Measurements from ENCODE around the gene NUP210L.
"Not testable (repeated sequence)": the region's sequence is repeated elsewhere in the genome, so short reads cannot be mapped to it uniquely, and the experiment has no call there.

The NUP210L gene

DNA sequence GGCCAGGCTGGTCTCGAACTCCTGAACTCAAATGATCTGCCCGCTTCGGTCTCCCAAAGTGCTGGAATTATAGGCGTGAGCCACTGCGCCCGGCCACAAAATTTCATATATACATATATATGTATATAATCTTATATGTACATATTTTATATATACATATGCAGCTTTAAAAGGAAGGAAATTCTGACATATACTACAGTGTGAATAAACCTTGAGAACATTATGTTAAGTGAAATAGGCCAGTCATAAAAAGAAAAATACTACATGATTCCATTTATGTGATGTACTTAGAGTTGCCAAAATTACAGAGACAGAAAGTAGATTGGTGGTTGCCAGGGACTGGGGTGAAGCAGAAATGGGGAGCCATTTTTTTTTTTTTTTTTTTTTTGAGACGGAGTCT, 63.2 kb downstream of the NUP210L start:
- Histone ChIP-seq H3K27ac (ENCODE audit: insufficient read depth in 1 of 2, low read depth in 1 of 2, low read length in 2 of 2, poor library complexity in 1 of 2, severe bottlenecking in 2 of 2) (no peak overlapping the region), H3K4me1 (ENCODE audit: control extremely low read depth in 1 of 4, control insufficient read depth in 4 of 4, insufficient read depth in 4 of 4, low read length in 3 of 4) (no peaks in the 10 kb centered on the region), H3K9me3 (ENCODE audit: control extremely low read depth in 1 of 5, control insufficient read depth in 4 of 5, insufficient read depth in 2 of 5, low read depth in 1 of 5, low read length in 4 of 5) (no peaks in the 10 kb centered on the region), H3K36me3 (ENCODE audit: control insufficient read depth in 4 of 4, insufficient read depth in 4 of 4, low read length in 3 of 4) (no peaks in the 10 kb centered on the region), H3K4me3 (ENCODE audit: control insufficient read depth in 1 of 7, extremely low read depth in 1 of 7, insufficient read depth in 4 of 7, low read depth in 2 of 7, low read length in 6 of 7) (no peak overlapping the region), H3K27me3 (replicated peaks in 2 of 5; ENCODE audit: control insufficient read depth in 4 of 5, insufficient read depth in 5 of 5, low read length in 4 of 5) (no peaks in the 10 kb centered on the region)
- POLR2A ChIA-PET = no interaction called here
- no peak for DNase-seq
- CTCF ChIA-PET = interaction anchor here (0.6 kb wide), 1 partner anchor 30 kb away, joined by 3 read pairs; no protein-coding TSS in a partner anchor
- WGBS (ENCODE audit: insufficient coverage) = no CpG with 5 or more reads among the region's 7 CpGs

DNA sequence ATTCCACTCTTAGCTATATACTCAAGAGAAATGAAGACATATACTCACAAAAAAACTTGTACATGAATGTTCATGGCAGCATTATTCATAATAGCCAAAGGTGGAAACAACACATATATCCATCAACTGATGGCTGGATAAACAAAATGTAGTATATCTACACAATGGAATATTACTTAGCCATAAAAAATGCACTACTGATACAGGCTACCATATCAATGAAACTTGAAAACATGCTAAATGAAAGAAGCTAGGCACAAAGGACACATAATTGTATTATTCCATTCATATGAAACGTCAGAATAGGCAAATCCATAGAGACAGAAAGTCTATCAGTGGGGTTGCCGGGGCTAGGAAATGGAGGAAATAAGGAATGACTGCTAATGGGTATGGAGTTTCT, 67.3 kb downstream of the NUP210L start:
- peaks cover 0 to 3% (median 0%) of the 10 kb centered on the region in 5 experiments for H3K9me3 ChIP-seq (ENCODE audit: control extremely low read depth in 1 of 5, control insufficient read depth in 4 of 5, insufficient read depth in 2 of 5, low read depth in 1 of 5, low read length in 4 of 5)
- no peaks in the 10 kb centered on the region for H3K36me3 ChIP-seq (ENCODE audit: control insufficient read depth in 4 of 4, insufficient read depth in 4 of 4, low read length in 3 of 4)
- H3K27me3 ChIP-seq (replicated peaks in 2 of 5; ENCODE audit: control insufficient read depth in 4 of 5, insufficient read depth in 5 of 5, low read length in 4 of 5) = no peaks in the 10 kb centered on the region
- ChIA-PET POLR2A (interaction anchor here (0.6 kb wide), 1 partner anchor 229 kb away, joined by 6 read pairs; no protein-coding TSS in a partner anchor), CTCF (no interaction called here)
- no peak for DNase-seq
- H3K4me3 ChIP-seq (ENCODE audit: control insufficient read depth in 1 of 7, extremely low read depth in 1 of 7, insufficient read depth in 4 of 7, low read depth in 2 of 7, low read length in 6 of 7) = no peak overlapping the region
- H3K4me1 ChIP-seq (ENCODE audit: control extremely low read depth in 1 of 4, control insufficient read depth in 4 of 4, insufficient read depth in 4 of 4, low read length in 3 of 4) = no peaks in the 10 kb centered on the region
- WGBS (ENCODE audit: insufficient coverage) = 100% methylated on average over 1 of the region's 2 CpGs
- H3K27ac ChIP-seq (ENCODE audit: insufficient read depth in 1 of 2, low read depth in 1 of 2, low read length in 2 of 2, poor library complexity in 1 of 2, severe bottlenecking in 2 of 2) = no peak overlapping the region

GRCh38 chr1:154083057-154083456, 71.8 kb downstream of the NUP210L start:
- WGBS (ENCODE audit: insufficient coverage) = 65% methylated on average over 5 of the region's 6 CpGs
- H3K27ac ChIP-seq (ENCODE audit: insufficient read depth in 1 of 2, low read depth in 1 of 2, low read length in 2 of 2, poor library complexity in 1 of 2, severe bottlenecking in 2 of 2) = not testable (repeated sequence)

GRCh38 chr1:154081386-154082126, 73.3 kb downstream of the NUP210L start:
- H3K4me3 ChIP-seq (ENCODE audit: control insufficient read depth in 1 of 7, extremely low read depth in 1 of 7, insufficient read depth in 4 of 7, low read depth in 2 of 7, low read length in 6 of 7) = no peak overlapping the region
- no peak overlapping the region for H3K27ac ChIP-seq (ENCODE audit: insufficient read depth in 1 of 2, low read depth in 1 of 2, low read length in 2 of 2, poor library complexity in 1 of 2, severe bottlenecking in 2 of 2)
- POLR2A ChIA-PET = interaction anchor here (0.5 kb wide), 1 partner anchor 57 kb away, joined by 4 read pairs; no protein-coding TSS in a partner anchor
- no peak for DNase-seq
- H3K9me3 ChIP-seq (ENCODE audit: control extremely low read depth in 1 of 5, control insufficient read depth in 4 of 5, insufficient read depth in 2 of 5, low read depth in 1 of 5, low read length in 4 of 5) = peaks cover 0 to 9% (median 0%) of the 10 kb centered on the region in 5 experiments
- 97% methylated on average over 5 of the region's 6 CpGs for WGBS (ENCODE audit: insufficient coverage)
- CTCF ChIA-PET = interaction anchor here (0.6 kb wide), 2 partner anchors 486 to 1029 kb away, joined by 3 read pairs; no protein-coding TSS in a partner anchor
- H3K36me3 ChIP-seq (ENCODE audit: control insufficient read depth in 4 of 4, insufficient read depth in 4 of 4, low read length in 3 of 4) = no peaks in the 10 kb centered on the region
- no peaks in the 10 kb centered on the region for H3K27me3 ChIP-seq (replicated peaks in 2 of 5; ENCODE audit: control insufficient read depth in 4 of 5, insufficient read depth in 5 of 5, low read length in 4 of 5)
- H3K4me1 ChIP-seq (ENCODE audit: control extremely low read depth in 1 of 4, control insufficient read depth in 4 of 4, insufficient read depth in 4 of 4, low read length in 3 of 4) = no peaks in the 10 kb centered on the region

More at GRCh38 chr1:154083057-154083456, 71.8 kb downstream of the NUP210L start:
- H3K4me3 ChIP-seq (ENCODE audit: control insufficient read depth in 1 of 7, extremely low read depth in 1 of 7, insufficient read depth in 4 of 7, low read depth in 2 of 7, low read length in 6 of 7); POLR2A ChIA-PET; H3K4me1 ChIP-seq (ENCODE audit: control extremely low read depth in 1 of 4, control insufficient read depth in 4 of 4, insufficient read depth in 4 of 4, low read length in 3 of 4); DNase-seq; H3K9me3 ChIP-seq (ENCODE audit: control extremely low read depth in 1 of 5, control insufficient read depth in 4 of 5, insufficient read depth in 2 of 5, low read depth in 1 of 5, low read length in 4 of 5); H3K36me3 ChIP-seq (ENCODE audit: control insufficient read depth in 4 of 4, insufficient read depth in 4 of 4, low read length in 3 of 4); H3K27me3 ChIP-seq (replicated peaks in 2 of 5; ENCODE audit: control insufficient read depth in 4 of 5, insufficient read depth in 5 of 5, low read length in 4 of 5): not testable (repeated sequence)
- CTCF ChIA-PET = interaction anchor here (1.0 kb wide), 1 partner anchor 16 kb away, joined by 3 read pairs; no protein-coding TSS in a partner anchor

DNA sequence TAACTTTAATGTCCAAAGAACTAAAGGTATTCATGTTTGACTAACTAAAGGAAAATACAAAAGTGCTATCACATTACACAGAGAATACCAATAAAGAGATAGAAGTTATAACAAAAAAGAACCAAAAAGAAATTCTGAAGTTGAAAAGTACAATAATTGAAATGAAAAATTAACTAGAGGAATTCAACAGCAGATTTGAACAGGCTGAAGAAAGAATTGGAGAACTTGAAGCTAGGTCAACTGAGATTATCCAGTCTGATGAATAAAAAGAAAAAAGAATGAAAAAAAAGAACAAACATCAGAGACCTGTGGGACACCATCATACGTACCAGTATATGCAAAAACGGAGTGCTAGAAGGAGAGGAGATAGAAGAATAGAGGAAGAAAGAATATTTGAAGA, 78.5 kb downstream of the NUP210L start:
- Histone ChIP-seq H3K9me3 (ENCODE audit: control extremely low read depth in 1 of 5, control insufficient read depth in 4 of 5, insufficient read depth in 2 of 5, low read depth in 1 of 5, low read length in 4 of 5) (peaks cover 0 to 15% (median 2%) of the 10 kb centered on the region in 5 experiments), H3K4me1 (ENCODE audit: control extremely low read depth in 1 of 4, control insufficient read depth in 4 of 4, insufficient read depth in 4 of 4, low read length in 3 of 4) (no peaks in the 10 kb centered on the region), H3K36me3 (ENCODE audit: control insufficient read depth in 4 of 4, insufficient read depth in 4 of 4, low read length in 3 of 4) (no peaks in the 10 kb centered on the region), H3K27me3 (replicated peaks in 2 of 5; ENCODE audit: control insufficient read depth in 4 of 5, insufficient read depth in 5 of 5, low read length in 4 of 5) (no peaks in the 10 kb centered on the region), H3K4me3 (ENCODE audit: control insufficient read depth in 1 of 7, extremely low read depth in 1 of 7, insufficient read depth in 4 of 7, low read depth in 2 of 7, low read length in 6 of 7) (no peak overlapping the region), H3K27ac (ENCODE audit: insufficient read depth in 1 of 2, low read depth in 1 of 2, low read length in 2 of 2, poor library complexity in 1 of 2, severe bottlenecking in 2 of 2) (no peak overlapping the region)
- CTCF ChIA-PET = no interaction called here
- WGBS (ENCODE audit: insufficient coverage) = no CpG with 5 or more reads among the region's 2 CpGs
- POLR2A ChIA-PET = no interaction called here
- DNase-seq = no peak

GRCh38 chr1:154075746-154076145, 79.1 kb downstream of the NUP210L start:
- Histone ChIP-seq H3K4me3 (ENCODE audit: control insufficient read depth in 1 of 7, extremely low read depth in 1 of 7, insufficient read depth in 4 of 7, low read depth in 2 of 7, low read length in 6 of 7) (no peak overlapping the region), H3K4me1 (ENCODE audit: control extremely low read depth in 1 of 4, control insufficient read depth in 4 of 4, insufficient read depth in 4 of 4, low read length in 3 of 4) (no peaks in the 10 kb centered on the region), H3K36me3 (ENCODE audit: control insufficient read depth in 4 of 4, insufficient read depth in 4 of 4, low read length in 3 of 4) (no peaks in the 10 kb centered on the region), H3K9me3 (ENCODE audit: control extremely low read depth in 1 of 5, control insufficient read depth in 4 of 5, insufficient read depth in 2 of 5, low read depth in 1 of 5, low read length in 4 of 5) (peaks cover 0 to 15% (median 2%) of the 10 kb centered on the region in 5 experiments), H3K27ac (ENCODE audit: insufficient read depth in 1 of 2, low read depth in 1 of 2, low read length in 2 of 2, poor library complexity in 1 of 2, severe bottlenecking in 2 of 2) (no peak overlapping the region), H3K27me3 (replicated peaks in 2 of 5; ENCODE audit: control insufficient read depth in 4 of 5, insufficient read depth in 5 of 5, low read length in 4 of 5) (no peaks in the 10 kb centered on the region)
- POLR2A ChIA-PET = no interaction called here
- WGBS (ENCODE audit: insufficient coverage) = no CpG with 5 or more reads among the region's 2 CpGs
- DNase-seq = no peak
- CTCF ChIA-PET = no interaction called here

DNA sequence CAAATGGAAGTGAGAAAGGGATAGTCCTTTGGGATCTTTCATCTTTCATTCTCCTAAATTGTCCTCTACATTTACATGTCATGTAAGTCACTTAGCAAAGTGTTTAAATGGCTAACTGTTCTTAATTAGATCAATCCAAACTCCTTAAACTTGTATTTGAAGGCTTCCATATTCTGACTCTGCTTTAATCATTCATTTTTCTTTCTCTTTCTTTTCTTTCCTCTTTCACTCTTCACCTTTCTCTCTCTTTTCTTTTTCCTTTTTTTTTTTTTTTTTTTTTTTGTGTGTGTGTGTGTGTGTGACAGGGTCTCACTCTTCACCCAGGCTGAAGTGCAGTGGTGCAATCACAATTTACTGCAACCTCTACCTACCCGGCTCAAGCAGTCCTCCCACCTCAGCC, 92.6 kb downstream of the NUP210L start:
- ChIA-PET CTCF (no interaction called here), POLR2A (no interaction called here)
- 67% methylated on average over 1 of the region's 1 CpG for WGBS (ENCODE audit: insufficient coverage)
- Histone ChIP-seq H3K9me3 (ENCODE audit: control extremely low read depth in 1 of 5, control insufficient read depth in 4 of 5, insufficient read depth in 2 of 5, low read depth in 1 of 5, low read length in 4 of 5) (no peaks in the 10 kb centered on the region), H3K4me3 (ENCODE audit: control insufficient read depth in 1 of 7, extremely low read depth in 1 of 7, insufficient read depth in 4 of 7, low read depth in 2 of 7, low read length in 6 of 7) (no peak overlapping the region), H3K4me1 (ENCODE audit: control extremely low read depth in 1 of 4, control insufficient read depth in 4 of 4, insufficient read depth in 4 of 4, low read length in 3 of 4) (no peaks in the 10 kb centered on the region), H3K27ac (ENCODE audit: insufficient read depth in 1 of 2, low read depth in 1 of 2, low read length in 2 of 2, poor library complexity in 1 of 2, severe bottlenecking in 2 of 2) (no peak overlapping the region), H3K27me3 (replicated peaks in 2 of 5; ENCODE audit: control insufficient read depth in 4 of 5, insufficient read depth in 5 of 5, low read length in 4 of 5) (no peaks in the 10 kb centered on the region), H3K36me3 (ENCODE audit: control insufficient read depth in 4 of 4, insufficient read depth in 4 of 4, low read length in 3 of 4) (no peaks in the 10 kb centered on the region)
- no peak for DNase-seq

Data from common myeloid progenitor, CD34-positive (primary cell).